Right atrium auricular region (tissue), 2 donors: ENCODE measurements around the gene CNIH1. TPM values are rescaled to one million over a fixed set of nuclear protein-coding genes. Genes with fewer than 3 reads are reported as not detected.
"Not testable (repeated sequence)": the region's sequence is repeated elsewhere in the genome, so short reads cannot be mapped to it uniquely, and the experiment has no call there.

Source experiments
- DNase-seq: peaks from one replicate; pipeline ENCODE4 v3.0.0-alpha.2; 2019; ENCODE audit warnings: low spot score
- H3K27ac ChIP-seq, 2 donors: fragments of 200-600 bp; sonication (generic); 1 replicate in 1 of 2; 2 replicates in 1 of 2; pipeline ENCODE4 v1.5.1; 2016 to 2019
- H3K27me3 ChIP-seq, 2 donors: fragments of 200-600 bp; sonication (generic); one replicate each; pipeline versions ENCODE4 v1.5.1 to v1.6.0; 2017 to 2019
- H3K36me3 ChIP-seq: fragments of 200-600 bp; sonication (generic); one replicate; pipeline ENCODE4 v1.5.1; 2016
- H3K4me1 ChIP-seq, 2 donors: fragments of 200-600 bp; sonication (generic); one replicate each; pipeline versions ENCODE4 v1.5.1 to v1.6.0; 2017 to 2019
- H3K4me3 ChIP-seq, 2 donors: fragments of 200-600 bp; sonication (generic); 1 replicate in 1 of 2; 2 replicates in 1 of 2; pipeline ENCODE4 v1.5.1; 2017 to 2019; ENCODE audit warnings: mild to moderate bottlenecking in 1 of 2, moderate library complexity in 1 of 2
- H3K9me3 ChIP-seq, 2 donors: fragments of 200-600 bp; sonication (generic); one replicate each; pipeline ENCODE4 v1.5.1; 2019
- CTCF ChIP-seq, 2 donors: fragments of 200-600 bp; sonication (generic); IDR thresholded peaks; one replicate each; pipeline ENCODE4 v1.5.1; 2019; ENCODE audit warnings: antibody characterized with exemption in 2 of 2
- total RNA-seq, 2 donors: library from RNA; depleted of rRNA; stranded (reverse); fragments of >200 nt; gene quantifications; one replicate each; pipeline ENCODE4 v1.1.0, GENCODE V29; 2016

CNIH1 gene
- total RNA-seq, 2 donors from 2014 or later = 132 to 134 TPM

- Histone ChIP-seq H3K27ac (no peak overlapping the region), H3K36me3 (no peaks in the 10 kb centered on the region), H3K27me3 (no peaks in the 10 kb centered on the region), H3K9me3 (no peaks in the 10 kb centered on the region), H3K4me1 (peaks cover 0 to 3% of the 10 kb centered on the region in 2 donors), H3K4me3 (no peak overlapping the region)
- no peak for DNase-seq
- TF ChIP-seq CTCF (IDR thresholded peaks at IDR 0.05) = no peak
Observed at GRCh38 chr14:54392131-54392859, 48.9 kb downstream of the CNIH1 start.

- Histone ChIP-seq H3K4me3 (no peak overlapping the region), H3K27ac (no peak overlapping the region), H3K9me3 (no peaks in the 10 kb centered on the region), H3K36me3 (no peaks in the 10 kb centered on the region), H3K4me1 (no peaks in the 10 kb centered on the region), H3K27me3 (no peaks in the 10 kb centered on the region)
- DNase-seq = no peak
- TF ChIP-seq CTCF (IDR thresholded peaks at IDR 0.05) = no peak
Observed at GRCh38 chr14:54387328-54387727, 53.8 kb downstream of the CNIH1 start.

- Histone ChIP-seq H3K4me3 (no peak overlapping the region), H3K9me3 (no peaks in the 10 kb centered on the region), H3K27me3 (no peaks in the 10 kb centered on the region), H3K27ac (no peak overlapping the region), H3K4me1 (no peaks in the 10 kb centered on the region), H3K36me3 (no peaks in the 10 kb centered on the region)
- no peak for DNase-seq
- no peak for TF ChIP-seq CTCF (IDR thresholded peaks at IDR 0.05)
Observed at GRCh38 chr14:54385556-54385955, 55.6 kb downstream of the CNIH1 start.

GRCh38 chr14:54383835-54384234 lies 57.3 kb downstream of the CNIH1 start:
- no peaks in the 10 kb centered on the region for H3K4me1 ChIP-seq
- no peak for TF ChIP-seq CTCF (IDR thresholded peaks at IDR 0.05)
- DNase-seq = no peak
- no peaks in the 10 kb centered on the region for H3K9me3 ChIP-seq
- H3K4me3 ChIP-seq = no peak overlapping the region
- H3K27ac ChIP-seq = no peak overlapping the region
- H3K36me3 ChIP-seq = no peaks in the 10 kb centered on the region
- no peaks in the 10 kb centered on the region for H3K27me3 ChIP-seq

- no peak overlapping the region for H3K27ac ChIP-seq
- H3K9me3 ChIP-seq = no peaks in the 10 kb centered on the region
- no peaks in the 10 kb centered on the region for H3K4me1 ChIP-seq
- DNase-seq = no peak
- H3K27me3 ChIP-seq = no peaks in the 10 kb centered on the region
- no peaks in the 10 kb centered on the region for H3K36me3 ChIP-seq
- TF ChIP-seq CTCF (IDR thresholded peaks at IDR 0.05) = no peak
- H3K4me3 ChIP-seq = no peak overlapping the region
Observed at GRCh38 chr14:54381821-54382220, 59.4 kb downstream of the CNIH1 start.

GRCh38 chr14:54380558-54380957 lies 60.6 kb downstream of the CNIH1 start:
- H3K27ac ChIP-seq, H3K9me3 ChIP-seq, H3K4me1 ChIP-seq, H3K27me3 ChIP-seq, H3K36me3 ChIP-seq, H3K4me3 ChIP-seq, DNase-seq: not testable (repeated sequence)

- not testable (repeated sequence) for H3K4me1 ChIP-seq, H3K9me3 ChIP-seq, DNase-seq, H3K36me3 ChIP-seq, H3K27ac ChIP-seq, H3K4me3 ChIP-seq, H3K27me3 ChIP-seq
Observed at GRCh38 chr14:54378893-54379292, 62.3 kb downstream of the CNIH1 start.
